Thoracic aorta (tissue), 2 donors: Measurements from ENCODE around the gene TSPAN17. TPM values are rescaled to one million over a fixed set of nuclear protein-coding genes. Genes with fewer than 3 reads are reported as not detected.

Experiments used
- ATAC-seq: fragments of 150-250 bp; one replicate; pipeline ENCODE4 v1.8.0; 2017; ENCODE audit warnings: low read depth; ENCODE audit not compliant: insufficient number of reproducible peaks, low FRiP score
- DNase-seq: peaks from one replicate; pipeline ENCODE4 v3.0.0-alpha.2; 2020; ENCODE audit warnings: low spot score
- H3K27ac ChIP-seq, 2 donors: fragments of 200-600 bp; sonication (generic); 1 replicate in 1 of 2; 2 replicates in 1 of 2; pipeline ENCODE4 v1.5.1; 2016; ENCODE audit warnings: mild to moderate bottlenecking in 2 of 2, moderate library complexity in 2 of 2
- H3K27me3 ChIP-seq: fragments of 200-600 bp; sonication (generic); replicated peaks from 2 replicates; pipeline ENCODE4 v1.6.0; 2016; ENCODE audit warnings: mild to moderate bottlenecking; ENCODE audit not compliant: insufficient read depth
- H3K36me3 ChIP-seq: fragments of 200-600 bp; sonication (generic); one replicate; pipeline ENCODE4 v1.5.1; 2016
- H3K4me1 ChIP-seq, 2 donors: fragments of 200-600 bp; sonication (generic); 1 replicate in 1 of 2; 2 replicates in 1 of 2; pipeline versions ENCODE4 v1.5.1 to v1.6.0; 2016; ENCODE audit warnings: low read depth in 2 of 2, mild to moderate bottlenecking in 1 of 2; ENCODE audit not compliant: control insufficient read depth in 1 of 2
- H3K4me3 ChIP-seq: fragments of 200-600 bp; sonication (generic); 2 replicates; pipeline ENCODE4 v1.5.1; 2016; ENCODE audit warnings: mild to moderate bottlenecking
- H3K9me3 ChIP-seq: fragments of 200-600 bp; sonication (generic); 2 replicates; pipeline ENCODE4 v1.5.1; 2016
- CTCF ChIP-seq: fragments of 200-600 bp; sonication (generic); IDR thresholded peaks from one replicate; pipeline ENCODE4 v1.5.1; 2019; ENCODE audit warnings: antibody characterized with exemption
- total RNA-seq, 2 donors: library from RNA; depleted of rRNA; stranded (reverse); fragments of >200 nt; gene quantifications; one replicate each; pipeline versions ENCODE4 v1.1.0 to v1.2.3, GENCODE V29; 2016

TSPAN17 gene
- total RNA-seq, 2 donors from 2014 or later, result 20.6 to 25.0 TPM

GRCh38 chr5:176621661-176622079, 25.6 kb upstream of the TSPAN17 start:
- H3K27ac ChIP-seq, result no peak overlapping the region
- no peak for TF ChIP-seq CTCF
- H3K9me3 ChIP-seq, result no peaks in the 10 kb centered on the region
- DNase-seq (no peak), ATAC-seq (no peak)
- H3K36me3 ChIP-seq, result no peaks in the 10 kb centered on the region
- peaks cover 9% of the 10 kb centered on the region for H3K27me3 ChIP-seq
- H3K4me1 ChIP-seq, result peaks cover 8 to 21% of the 10 kb centered on the region in 2 donors
- H3K4me3 ChIP-seq, result no peak overlapping the region

- ATAC-seq, result no peak
- Histone ChIP-seq H3K9me3 (no peaks in the 10 kb centered on the region), H3K27me3 (peaks cover 9% of the 10 kb centered on the region)
Observed at GRCh38 chr5:176624142-176624541, 23.1 kb upstream of the TSPAN17 start.

GRCh38 chr5:176624938-176625337, 22.3 kb upstream of the TSPAN17 start:
- H3K4me3 ChIP-seq, result no peak overlapping the region
- DNase-seq (no peak), ATAC-seq (no peak)
- no peaks in the 10 kb centered on the region for H3K36me3 ChIP-seq
- peaks cover 9% of the 10 kb centered on the region for H3K27me3 ChIP-seq
- no peak for TF ChIP-seq CTCF
- H3K9me3 ChIP-seq, result no peaks in the 10 kb centered on the region
- H3K4me1 ChIP-seq, result peaks cover 5 to 19% of the 10 kb centered on the region in 2 donors
- H3K27ac ChIP-seq, result no peak overlapping the region

More at GRCh38 chr5:176624142-176624541, 23.1 kb upstream of the TSPAN17 start:
- DNase-seq, result no peak
- Histone ChIP-seq H3K4me1 (peaks cover 6 to 19% of the 10 kb centered on the region in 2 donors), H3K36me3 (no peaks in the 10 kb centered on the region), H3K4me3 (no peak overlapping the region), H3K27ac (no peak overlapping the region)
- no peak for TF ChIP-seq CTCF

GRCh38 chr5:176625512-176625911, 21.8 kb upstream of the TSPAN17 start:
- H3K4me1 ChIP-seq, result peaks cover 11 to 19% of the 10 kb centered on the region in 2 donors
- H3K4me3 ChIP-seq, result no peak overlapping the region
- no peak overlapping the region for H3K27ac ChIP-seq
- no peak for DNase-seq
- no peak for TF ChIP-seq CTCF
- no peaks in the 10 kb centered on the region for H3K36me3 ChIP-seq
- ATAC-seq, result no peak
- H3K27me3 ChIP-seq, result peaks cover 10% of the 10 kb centered on the region
- no peaks in the 10 kb centered on the region for H3K9me3 ChIP-seq

GRCh38 chr5:176625966-176626875, 21.1 kb upstream of the TSPAN17 start:
- no peaks in the 10 kb centered on the region for H3K36me3 ChIP-seq
- no peak overlapping the region for H3K27ac ChIP-seq
- ATAC-seq, result no peak
- H3K9me3 ChIP-seq, result no peaks in the 10 kb centered on the region
- no peak for DNase-seq
- peaks cover 10% of the 10 kb centered on the region for H3K27me3 ChIP-seq
- peaks cover 13 to 17% of the 10 kb centered on the region in 2 donors for H3K4me1 ChIP-seq
- no peak for TF ChIP-seq CTCF
- H3K4me3 ChIP-seq, result no peak overlapping the region
